Right lobe of liver (tissue), 6 donors: ENCODE data around the gene ZCCHC7. TPM values are rescaled to one million over a fixed set of nuclear protein-coding genes. Genes with fewer than 3 reads are reported as not detected.

Experiments used
- ATAC-seq, 4 donors: fragments of 200-7000 bp; cut with Tn5 transposase; one replicate each; pipeline ENCODE4 v1.9.1; 2020; ENCODE audit warnings: mild to moderate bottlenecking in 4 of 4, moderate library complexity in 4 of 4
- DNase-seq, 3 donors: peaks; one replicate each; pipeline ENCODE4 v3.0.0-alpha.2; 2020
- H3K27ac ChIP-seq, 3 donors: fragments of 200-600 bp; one replicate each; pipeline ENCODE4 v1.8.0; 2022
- H3K27me3 ChIP-seq, 2 donors: fragments of 200-600 bp; one replicate each; pipeline ENCODE4 v1.8.0; 2022
- H3K36me3 ChIP-seq, 4 donors: fragments of 200-600 bp; sonication (generic) in 1 of 4; one replicate each; pipeline versions ENCODE4 v1.5.1 to v1.8.0; 2017 to 2022; ENCODE audit warnings: control low read depth in 1 of 4
- H3K4me1 ChIP-seq, 4 donors: fragments of 200-600 bp; sonication (generic) in 1 of 4; one replicate each; pipeline versions ENCODE4 v1.5.1 to v1.8.0; 2017 to 2022; ENCODE audit warnings: control low read depth in 1 of 4
- H3K4me3 ChIP-seq, 3 donors: fragments of 200-600 bp; one replicate each; pipeline ENCODE4 v1.8.0; 2022
- H3K9me3 ChIP-seq, 4 donors: fragments of 200-600 bp; sonication (generic) in 1 of 4; one replicate each; pipeline versions ENCODE4 v1.5.1 to v1.8.0; 2017 to 2022; ENCODE audit warnings: control low read depth in 1 of 4
- POLR2A ChIP-seq: fragments of 450-650 bp; IDR thresholded peaks from one replicate; pipeline ENCODE4 v1.6.1; 2017; ENCODE audit warnings: antibody characterized with exemption, mild to moderate bottlenecking
- WGBS: methylation state at CpG from one replicate; pipeline ENCODE4 v1.1.6; 2018; ENCODE audit warnings: low coverage, low lambda C conversion rate; ENCODE audit not compliant: insufficient coverage; ENCODE audit errors: missing lambda C conversion rate; 5-methylcytosine and 5-hydroxymethylcytosine counted together
- intact Hi-C, 2 donors: fragments of 100-400 bp; cut with DNase I; formaldehyde crosslinking; loops; one replicate each; pipeline versions ENCODE4 v1.11.2 to v1.14.1; 2022
- total RNA-seq, 6 experiments: library from RNA; depleted of rRNA in 2 of 6; stranded (reverse); fragments of >200 nt in 2 of 6; fragmentation: NEBNext Ultra II Directional in 3 of 6; extraction: Animal tissue kit (Norgen Biotek cat#: 25700) in 3 of 6; gene quantifications; one replicate each; pipeline versions ENCODE4 v1.1.0 to v1.2.4, GENCODE V29; 2016 to 2023
- TF ChIP-seq, protein P1 (sequence below), 4 donors: fragments of 200-600 bp in 3 of 4; fragments of 450-650 bp in 1 of 4; IDR thresholded peaks; one replicate each; pipeline versions ENCODE4 v1.5.1 to v1.8.0; 2016 to 2022; ENCODE audit warnings: antibody characterized with exemption in 4 of 4, mild to moderate bottlenecking in 2 of 4
- donor health status: DM: no; HTN: yes; CAD: no.
- donor health status: DM: no; HTN: no; CAD: no.
- donor health status: DM: no; HTN: no; CAD: no.
- donor health status: DM: no; HTN: yes; CAD: no.
- donor health status: DM: no; HTN: yes; CAD: no.

Gene ZCCHC7
- total RNA-seq, 6 experiments from 2014 or later = 5.9 to 10.0 (median 7.2) TPM

GRCh38 chr9:37327553-37327952 lies 207.2 kb downstream of the ZCCHC7 start:
- Histone ChIP-seq H3K9me3 (no peaks in the 10 kb centered on the region), H3K4me3 (no peak overlapping the region), H3K36me3 (no peaks in the 10 kb centered on the region), H3K27ac (no peak overlapping the region), H3K27me3 (no peaks in the 10 kb centered on the region), H3K4me1 (peaks cover 0 to 18% (median 0%) of the 10 kb centered on the region in 4 donors)
- no peak for TF ChIP-seq POLR2A
- TF ChIP-seq, protein P1, sequence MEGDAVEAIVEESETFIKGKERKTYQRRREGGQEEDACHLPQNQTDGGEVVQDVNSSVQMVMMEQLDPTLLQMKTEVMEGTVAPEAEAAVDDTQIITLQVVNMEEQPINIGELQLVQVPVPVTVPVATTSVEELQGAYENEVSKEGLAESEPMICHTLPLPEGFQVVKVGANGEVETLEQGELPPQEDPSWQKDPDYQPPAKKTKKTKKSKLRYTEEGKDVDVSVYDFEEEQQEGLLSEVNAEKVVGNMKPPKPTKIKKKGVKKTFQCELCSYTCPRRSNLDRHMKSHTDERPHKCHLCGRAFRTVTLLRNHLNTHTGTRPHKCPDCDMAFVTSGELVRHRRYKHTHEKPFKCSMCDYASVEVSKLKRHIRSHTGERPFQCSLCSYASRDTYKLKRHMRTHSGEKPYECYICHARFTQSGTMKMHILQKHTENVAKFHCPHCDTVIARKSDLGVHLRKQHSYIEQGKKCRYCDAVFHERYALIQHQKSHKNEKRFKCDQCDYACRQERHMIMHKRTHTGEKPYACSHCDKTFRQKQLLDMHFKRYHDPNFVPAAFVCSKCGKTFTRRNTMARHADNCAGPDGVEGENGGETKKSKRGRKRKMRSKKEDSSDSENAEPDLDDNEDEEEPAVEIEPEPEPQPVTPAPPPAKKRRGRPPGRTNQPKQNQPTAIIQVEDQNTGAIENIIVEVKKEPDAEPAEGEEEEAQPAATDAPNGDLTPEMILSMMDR (IDR thresholded peaks at IDR 0.05) = no peak
- no peak for DNase-seq
- ATAC-seq = peak; percentile 54 to 85 (median 84)
- 26% methylated on average over 4 of the region's 4 CpGs for WGBS
- intact Hi-C loops = no loop called here

DNA sequence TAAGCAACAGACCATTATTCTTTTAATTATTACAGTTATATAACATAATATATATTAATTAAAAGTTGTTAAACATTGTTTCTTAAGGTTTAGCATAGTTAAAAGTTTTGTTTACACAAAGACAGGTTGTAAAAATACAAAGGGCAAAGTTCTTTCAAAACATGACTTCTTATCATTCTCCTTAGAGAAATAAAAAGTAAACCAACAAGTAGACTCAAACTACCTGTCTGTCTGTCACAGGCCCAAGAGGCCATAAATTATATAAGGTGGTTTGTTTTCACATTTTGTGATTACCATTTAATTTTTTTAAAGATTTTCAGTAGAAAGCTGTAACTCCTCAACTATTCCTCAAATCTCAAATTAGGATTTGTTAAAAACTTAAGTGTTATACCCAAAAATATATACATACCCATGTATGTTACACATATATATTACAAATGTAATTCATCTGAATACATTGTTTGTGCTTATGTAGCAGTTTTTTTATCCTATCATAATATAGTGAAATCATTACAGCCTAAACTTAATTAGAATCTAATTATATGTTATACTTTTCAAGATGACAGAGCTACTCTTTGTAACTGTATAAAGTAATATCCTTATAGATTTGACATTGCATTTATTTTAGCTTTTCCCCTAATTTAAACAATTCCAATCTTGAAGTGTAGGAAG lies 208.3 kb downstream of the ZCCHC7 start:
- peaks cover 0 to 18% (median 0%) of the 10 kb centered on the region in 4 donors for H3K4me1 ChIP-seq
- ATAC-seq (no peak), DNase-seq (no peak)
- H3K27ac ChIP-seq = no peak overlapping the region
- no peaks in the 10 kb centered on the region for H3K27me3 ChIP-seq
- H3K4me3 ChIP-seq = no peak overlapping the region
- intact Hi-C loops = no loop called here
- TF ChIP-seq POLR2A = no peak
- TF ChIP-seq, protein P1 (IDR thresholded peaks at IDR 0.05) = no peak
- H3K36me3 ChIP-seq = no peaks in the 10 kb centered on the region
- no peaks in the 10 kb centered on the region for H3K9me3 ChIP-seq

GRCh38 chr9:37329576-37329975 lies 209.2 kb downstream of the ZCCHC7 start:
- no peaks in the 10 kb centered on the region for H3K9me3 ChIP-seq
- no peaks in the 10 kb centered on the region for H3K27me3 ChIP-seq
- ATAC-seq = peak in 1 of 4 donors; percentile 24
- intact Hi-C loops = no loop called here
- TF ChIP-seq, protein P1 (IDR thresholded peaks at IDR 0.05) = peak in 3 of 4 donors; percentile 20 to 28 (median 21)
- TF ChIP-seq POLR2A = no peak
- peaks cover 0 to 18% (median 0%) of the 10 kb centered on the region in 4 donors for H3K4me1 ChIP-seq
- no peaks in the 10 kb centered on the region for H3K36me3 ChIP-seq
- DNase-seq = no peak
- no peak overlapping the region for H3K27ac ChIP-seq
- H3K4me3 ChIP-seq = no peak overlapping the region
- WGBS = 79% methylated on average over 2 of the region's 2 CpGs

- Histone ChIP-seq H3K4me3 (no peak overlapping the region), H3K9me3 (no peaks in the 10 kb centered on the region), H3K27me3 (no peaks in the 10 kb centered on the region), H3K4me1 (peaks cover 0 to 16% (median 0%) of the 10 kb centered on the region in 4 donors), H3K36me3 (no peaks in the 10 kb centered on the region), H3K27ac (no peak overlapping the region)
- WGBS = 60% methylated on average over 1 of the region's 1 CpG
- intact Hi-C loops = no loop called here
- DNase-seq (no peak), ATAC-seq (no peak)
- TF ChIP-seq, protein P1 (IDR thresholded peaks at IDR 0.05) = no peak
- no peak for TF ChIP-seq POLR2A
These were observed 211.5 kb downstream of the ZCCHC7 start for GRCh38 chr9:37331871-37332270.
